Rectal smooth muscle tissue (tissue), 1 donor: ENCODE measurements around the gene SEMA6A.

Experiments
- H3K27ac ChIP-seq: one replicate; pipeline ENCODE4 v1.7.0; 2013; ENCODE audit warnings: low read depth, low read length, inconsistent platforms
- H3K27me3 ChIP-seq: one replicate; pipeline ENCODE4 v1.7.0; 2013; ENCODE audit warnings: low read length; ENCODE audit not compliant: control insufficient read depth, insufficient read depth
- H3K36me3 ChIP-seq: one replicate; pipeline ENCODE4 v1.7.0; 2013; ENCODE audit warnings: low read length; ENCODE audit not compliant: control insufficient read depth, insufficient read depth
- H3K4me1 ChIP-seq: one replicate; pipeline ENCODE4 v1.7.0; 2013; ENCODE audit warnings: low read length; ENCODE audit not compliant: control insufficient read depth, insufficient read depth
- H3K4me3 ChIP-seq: one replicate; pipeline ENCODE4 v1.7.0; 2013; ENCODE audit warnings: low read length
- H3K9ac ChIP-seq: one replicate; pipeline ENCODE4 v1.7.0; 2013; ENCODE audit warnings: low read length

The SEMA6A gene

DNA sequence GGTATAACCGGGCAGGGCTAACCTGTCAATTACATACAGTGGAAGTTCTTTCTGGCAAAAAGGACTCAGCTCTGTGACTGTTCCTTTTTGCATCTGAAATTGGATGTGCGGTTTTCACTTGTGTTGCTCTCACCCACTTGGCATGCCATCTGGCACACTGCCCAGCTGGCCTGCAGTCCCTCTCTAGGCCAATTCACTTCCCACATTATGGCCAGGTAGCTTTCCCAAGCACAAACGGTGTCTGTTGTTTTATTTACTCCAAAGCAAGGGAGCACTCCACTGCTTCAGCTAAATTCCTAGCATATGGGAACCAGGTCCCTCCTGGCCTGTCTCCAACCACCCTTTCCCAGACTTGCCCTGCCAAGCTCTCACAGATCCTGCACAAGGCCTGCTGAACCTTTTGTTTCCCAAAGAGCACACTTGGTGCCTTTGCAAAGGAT is 132.5 kb downstream of the SEMA6A start:
- no peak overlapping the region for H3K27ac ChIP-seq
- H3K27me3 ChIP-seq: no peaks in the 10 kb centered on the region
- H3K4me1 ChIP-seq: peaks cover 2% of the 10 kb centered on the region
- no peak overlapping the region for H3K4me3 ChIP-seq
- peaks cover 6% of the 10 kb centered on the region for H3K36me3 ChIP-seq
- H3K9ac ChIP-seq: no peak overlapping the region

- no peak overlapping the region for H3K9ac ChIP-seq
- peaks cover 2% of the 10 kb centered on the region for H3K4me1 ChIP-seq
- H3K27me3 ChIP-seq: no peaks in the 10 kb centered on the region
- no peaks in the 10 kb centered on the region for H3K36me3 ChIP-seq
- H3K27ac ChIP-seq: no peak overlapping the region
- H3K4me3 ChIP-seq: no peak overlapping the region
Measured at GRCh38 chr5:116441223-116441622, 133.4 kb downstream of the SEMA6A start.

GRCh38 chr5:116440457-116441001 is 134.1 kb downstream of the SEMA6A start:
- Histone ChIP-seq H3K4me1 (peaks cover 2% of the 10 kb centered on the region), H3K27me3 (no peaks in the 10 kb centered on the region), H3K9ac (no peak overlapping the region), H3K4me3 (no peak overlapping the region), H3K36me3 (no peaks in the 10 kb centered on the region), H3K27ac (no peak overlapping the region)

- Histone ChIP-seq H3K27ac (no peak overlapping the region), H3K9ac (no peak overlapping the region), H3K4me3 (no peak overlapping the region), H3K36me3 (no peaks in the 10 kb centered on the region), H3K27me3 (no peaks in the 10 kb centered on the region), H3K4me1 (peaks cover 2% of the 10 kb centered on the region)
Measured at GRCh38 chr5:116439905-116440304, 134.7 kb downstream of the SEMA6A start.

DNA sequence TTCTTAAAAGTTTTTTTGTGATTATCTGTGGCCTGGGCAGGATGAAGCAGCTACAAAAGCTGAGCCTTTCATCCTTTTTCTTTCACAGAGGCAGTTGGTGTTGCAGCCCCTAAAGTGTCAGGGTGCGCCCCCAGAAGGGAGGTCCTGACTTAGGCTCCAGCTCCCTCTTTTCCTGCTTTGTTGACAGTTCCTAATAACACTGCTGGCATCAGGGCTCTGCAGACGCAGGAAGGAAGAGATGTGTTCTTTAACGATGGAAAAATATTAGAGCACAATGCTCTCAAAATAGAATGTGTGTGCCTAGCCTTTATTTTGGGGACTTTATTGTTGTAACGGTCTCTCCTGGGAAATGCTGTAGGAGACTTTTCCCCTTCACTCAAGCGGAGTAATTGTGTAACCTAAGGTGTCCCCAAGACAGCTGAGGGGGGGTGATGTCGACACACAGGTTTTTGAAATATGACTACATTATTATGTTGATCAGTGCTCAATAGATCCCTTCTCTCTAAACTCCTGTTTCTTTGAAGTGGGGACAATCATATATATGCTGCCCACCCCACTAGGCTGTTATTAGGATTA is 135.6 kb downstream of the SEMA6A start:
- no peak overlapping the region for H3K27ac ChIP-seq
- no peaks in the 10 kb centered on the region for H3K36me3 ChIP-seq
- no peaks in the 10 kb centered on the region for H3K27me3 ChIP-seq
- no peak overlapping the region for H3K4me3 ChIP-seq
- no peak overlapping the region for H3K9ac ChIP-seq
- peaks cover 2% of the 10 kb centered on the region for H3K4me1 ChIP-seq

- no peak overlapping the region for H3K4me3 ChIP-seq
- no peak overlapping the region for H3K9ac ChIP-seq
- H3K4me1 ChIP-seq: peaks cover 2% of the 10 kb centered on the region
- H3K36me3 ChIP-seq: no peaks in the 10 kb centered on the region
- H3K27ac ChIP-seq: no peak overlapping the region
- H3K27me3 ChIP-seq: no peaks in the 10 kb centered on the region
Measured at GRCh38 chr5:116437922-116438578, 136.6 kb downstream of the SEMA6A start.

DNA sequence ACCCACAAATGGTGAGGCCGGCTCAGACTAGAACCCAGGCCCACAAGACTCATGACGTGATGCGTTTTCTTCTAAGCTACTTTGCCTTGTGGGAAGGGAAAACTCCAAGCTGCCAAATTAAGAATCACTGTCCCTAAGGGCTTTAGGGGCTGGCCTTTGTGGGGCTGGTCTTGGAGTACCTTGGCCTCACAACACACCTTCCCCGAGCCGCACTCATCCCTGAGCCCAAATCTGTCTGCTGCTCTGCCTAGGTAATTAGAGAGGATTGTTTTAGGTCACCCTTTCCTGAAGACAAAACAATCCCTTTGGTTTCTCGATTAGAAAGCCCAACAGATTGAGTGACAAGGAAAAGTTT is 137.3 kb downstream of the SEMA6A start:
- H3K27ac ChIP-seq: no peak overlapping the region

GRCh38 chr5:116436674-116437350 is 137.8 kb downstream of the SEMA6A start:
- no peaks in the 10 kb centered on the region for H3K27me3 ChIP-seq
- H3K27ac ChIP-seq: no peak overlapping the region
- H3K36me3 ChIP-seq: no peaks in the 10 kb centered on the region
- no peak overlapping the region for H3K4me3 ChIP-seq
- no peaks in the 10 kb centered on the region for H3K4me1 ChIP-seq
- H3K9ac ChIP-seq: no peak overlapping the region

More for the DNA sequence above, 137.3 kb downstream of the SEMA6A start:
- Histone ChIP-seq H3K36me3 (no peaks in the 10 kb centered on the region), H3K27me3 (no peaks in the 10 kb centered on the region), H3K4me1 (peaks cover 2% of the 10 kb centered on the region), H3K4me3 (no peak overlapping the region), H3K9ac (no peak overlapping the region)

DNA sequence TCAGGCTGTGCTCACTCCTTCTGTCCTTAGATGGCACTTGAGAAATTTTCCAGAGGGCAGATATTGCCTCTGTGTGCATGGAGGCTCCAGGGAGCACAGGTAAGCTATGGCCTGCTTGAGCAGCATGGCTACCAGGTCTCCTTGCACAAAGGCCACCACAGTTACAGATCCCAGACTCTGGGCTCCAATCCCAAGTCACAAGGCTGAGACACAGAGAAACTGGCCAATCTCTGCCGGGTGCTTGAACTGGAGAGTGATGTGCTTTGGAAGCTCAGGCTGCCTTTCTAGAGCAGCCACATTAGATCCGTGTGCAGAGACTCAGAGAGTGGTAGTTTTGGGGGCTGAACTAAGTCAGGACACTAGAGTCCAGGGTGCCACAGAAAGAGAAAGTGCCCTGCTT is 145.7 kb downstream of the SEMA6A start:
- Histone ChIP-seq H3K27me3 (no peaks in the 10 kb centered on the region), H3K4me3 (no peak overlapping the region), H3K4me1 (no peaks in the 10 kb centered on the region), H3K9ac (no peak overlapping the region), H3K27ac (no peak overlapping the region), H3K36me3 (no peaks in the 10 kb centered on the region)

GRCh38 chr5:116428413-116428812 is 146.2 kb downstream of the SEMA6A start:
- no peaks in the 10 kb centered on the region for H3K4me1 ChIP-seq
- no peaks in the 10 kb centered on the region for H3K27me3 ChIP-seq
- no peaks in the 10 kb centered on the region for H3K36me3 ChIP-seq
- no peak overlapping the region for H3K27ac ChIP-seq
- no peak overlapping the region for H3K9ac ChIP-seq
- H3K4me3 ChIP-seq: no peak overlapping the region

DNA sequence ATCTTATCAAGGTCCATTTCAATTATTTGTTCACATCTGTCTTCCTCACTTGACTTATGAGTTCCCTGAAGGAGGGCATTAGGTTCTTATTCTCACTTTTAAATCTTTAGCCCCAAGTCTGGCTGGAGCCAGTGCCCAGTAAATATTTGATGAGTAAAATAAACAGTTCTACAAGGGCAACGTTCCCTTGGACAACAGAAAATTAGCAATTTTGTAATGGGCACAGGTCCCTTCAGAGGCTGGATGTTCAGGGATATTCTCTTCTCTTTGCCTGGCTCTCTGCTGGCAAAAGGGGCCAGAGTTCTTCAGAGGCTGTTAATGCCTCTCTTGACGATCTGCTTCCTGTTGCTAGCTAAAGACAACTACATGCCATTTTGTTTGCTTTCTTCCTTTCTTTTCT is 149.7 kb downstream of the SEMA6A start:
- Histone ChIP-seq H3K36me3 (no peaks in the 10 kb centered on the region), H3K4me1 (no peaks in the 10 kb centered on the region), H3K4me3 (no peak overlapping the region), H3K9ac (no peak overlapping the region), H3K27me3 (no peaks in the 10 kb centered on the region), H3K27ac (no peak overlapping the region)

DNA sequence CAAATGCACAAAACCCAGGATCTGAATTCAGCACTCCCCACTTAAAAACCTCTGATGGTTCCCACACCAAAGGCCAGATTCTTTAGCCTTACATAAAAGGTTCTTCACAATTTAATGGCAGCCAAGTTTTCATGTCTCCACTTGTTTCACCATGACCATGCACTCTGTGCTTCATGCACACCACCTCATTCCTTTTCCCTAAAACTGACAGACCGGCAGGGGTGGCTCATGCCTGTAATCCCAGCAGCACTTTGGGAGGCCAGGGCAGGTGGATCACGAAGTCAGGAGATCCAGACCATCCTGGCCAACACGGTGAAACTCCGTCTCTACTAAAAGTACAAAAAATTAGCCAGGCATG is 150.4 kb downstream of the SEMA6A start:
- Histone ChIP-seq H3K4me3 (no peak overlapping the region), H3K27ac (no peak overlapping the region), H3K36me3 (no peaks in the 10 kb centered on the region), H3K4me1 (no peaks in the 10 kb centered on the region), H3K27me3 (no peaks in the 10 kb centered on the region), H3K9ac (no peak overlapping the region)
